ENCODE results near the gene ECI2.

The ECI2 gene

GRCh38 chr6:4174042-4174441 lies 38.7 kb upstream of the ECI2 start:
- H3K27me3 Mint-ChIP-seq (ENCODE audit: low read depth, poor library complexity), result peaks cover 4% of the 10 kb centered on the region
- peaks cover 5% of the 10 kb centered on the region for H3K9me3 Mint-ChIP-seq
- peaks cover 9% of the 10 kb centered on the region for H3K4me1 Mint-ChIP-seq
- H3K27ac Mint-ChIP-seq, result no peak overlapping the region
- no peak overlapping the region for H3K4me3 Mint-ChIP-seq
- TF ChIP-seq CTCF (IDR thresholded peaks at IDR 0.05), result no peak
- peaks cover under 1% of the 10 kb centered on the region for H3K36me3 Mint-ChIP-seq (ENCODE audit: low read depth)
- no peak for DNase-seq

- Mint-ChIP-seq H3K36me3 (ENCODE audit: low read depth) (peaks cover 10% of the 10 kb centered on the region), H3K4me1 (peaks cover 9% of the 10 kb centered on the region), H3K27ac (peak overlapping the region; percentile 26), H3K27me3 (ENCODE audit: low read depth, poor library complexity) (peaks cover 1% of the 10 kb centered on the region), H3K4me3 (no peak overlapping the region), H3K9me3 (peaks cover 22% of the 10 kb centered on the region)
- DNase-seq, result no peak
- no peak for TF ChIP-seq CTCF (IDR thresholded peaks at IDR 0.05)
Measured at GRCh38 chr6:4172368-4172767, 37.0 kb upstream of the ECI2 start.

- Mint-ChIP-seq H3K36me3 (ENCODE audit: low read depth) (peaks cover 14% of the 10 kb centered on the region), H3K9me3 (peaks cover 29% of the 10 kb centered on the region)
- TF ChIP-seq CTCF (IDR thresholded peaks at IDR 0.05), result no peak
Measured at GRCh38 chr6:4170297-4170696, 34.9 kb upstream of the ECI2 start.

GRCh38 chr6:4169028-4169789 lies 33.8 kb upstream of the ECI2 start:
- H3K4me1 Mint-ChIP-seq, result peaks cover 5% of the 10 kb centered on the region
- DNase-seq, result no peak
- no peak for TF ChIP-seq CTCF (IDR thresholded peaks at IDR 0.05)
- H3K36me3 Mint-ChIP-seq (ENCODE audit: low read depth), result peaks cover 14% of the 10 kb centered on the region
- no peak overlapping the region for H3K27ac Mint-ChIP-seq
- H3K27me3 Mint-ChIP-seq (ENCODE audit: low read depth, poor library complexity), result peaks cover 5% of the 10 kb centered on the region
- peaks cover 29% of the 10 kb centered on the region for H3K9me3 Mint-ChIP-seq
- H3K4me3 Mint-ChIP-seq, result no peak overlapping the region

More at GRCh38 chr6:4170297-4170696, 34.9 kb upstream of the ECI2 start:
- no peak for DNase-seq
- H3K4me3 Mint-ChIP-seq, result no peak overlapping the region
- no peak overlapping the region for H3K27ac Mint-ChIP-seq
- peaks cover 9% of the 10 kb centered on the region for H3K4me1 Mint-ChIP-seq
- H3K27me3 Mint-ChIP-seq (ENCODE audit: low read depth, poor library complexity), result peaks cover 3% of the 10 kb centered on the region

- H3K27me3 Mint-ChIP-seq (ENCODE audit: low read depth, poor library complexity), result peaks cover 5% of the 10 kb centered on the region
- H3K4me3 Mint-ChIP-seq, result no peak overlapping the region
- peaks cover 5% of the 10 kb centered on the region for H3K4me1 Mint-ChIP-seq
- no peak for DNase-seq
- H3K9me3 Mint-ChIP-seq, result peaks cover 29% of the 10 kb centered on the region
- peaks cover 14% of the 10 kb centered on the region for H3K36me3 Mint-ChIP-seq (ENCODE audit: low read depth)
- no peak overlapping the region for H3K27ac Mint-ChIP-seq
- TF ChIP-seq CTCF (IDR thresholded peaks at IDR 0.05), result no peak
Measured at GRCh38 chr6:4167833-4168232, 32.5 kb upstream of the ECI2 start.

- Mint-ChIP-seq H3K4me1 (peaks cover 2% of the 10 kb centered on the region), H3K36me3 (ENCODE audit: low read depth) (peaks cover 14% of the 10 kb centered on the region), H3K27me3 (ENCODE audit: low read depth, poor library complexity) (peaks cover 5% of the 10 kb centered on the region), H3K27ac (no peak overlapping the region), H3K9me3 (peaks cover 29% of the 10 kb centered on the region), H3K4me3 (no peak overlapping the region)
- DNase-seq, result no peak
- no peak for TF ChIP-seq CTCF (IDR thresholded peaks at IDR 0.05)
Measured at GRCh38 chr6:4167123-4167522, 31.7 kb upstream of the ECI2 start.
